A673 (cell line): ENCODE measurements around the gene ZSCAN1.

Source experiments
- EZH2 ChIP-seq: fragments of 200-600 bp; sonication (generic); IDR thresholded peaks from 2 replicates; pipeline ENCODE4 v1.6.1; 2017; ENCODE audit warnings: borderline replicate concordance, low read depth, mild to moderate bottlenecking, mixed read lengths, antibody characterized with exemption, low read length; ENCODE audit not compliant: poor library complexity, severe bottlenecking
- TF ChIP-seq, protein P1 (sequence below): fragments of 300-800, 200-600 bp; sonication (generic); conservative IDR thresholded peaks from 2 replicates; pipeline ENCODE4 v1.5.1; 2017; ENCODE audit warnings: low read depth, mild to moderate bottlenecking, antibody characterized with exemption, low read length, moderate library complexity, mixed read lengths

DNA sequence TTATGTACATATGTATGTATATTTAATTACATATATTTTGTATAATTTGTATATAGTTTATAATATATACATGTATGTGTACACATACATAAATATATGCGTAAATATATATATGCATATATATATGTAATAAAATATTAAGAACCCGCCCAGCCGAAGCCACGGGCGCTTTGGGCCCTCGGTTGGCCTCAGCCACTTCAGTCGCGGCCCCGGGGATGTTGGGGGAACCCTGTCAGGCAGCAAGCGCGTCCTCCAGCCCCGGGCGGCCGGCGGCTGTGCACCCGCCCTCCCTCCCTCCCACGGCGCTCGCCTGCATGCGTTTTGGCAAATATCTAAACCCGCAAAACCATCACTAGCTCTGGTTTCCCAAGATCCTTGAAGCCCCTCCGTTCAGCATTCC, 23.3 kb upstream of the ZSCAN1 start:
- TF ChIP-seq EZH2: no peak
- TF ChIP-seq, protein P1, sequence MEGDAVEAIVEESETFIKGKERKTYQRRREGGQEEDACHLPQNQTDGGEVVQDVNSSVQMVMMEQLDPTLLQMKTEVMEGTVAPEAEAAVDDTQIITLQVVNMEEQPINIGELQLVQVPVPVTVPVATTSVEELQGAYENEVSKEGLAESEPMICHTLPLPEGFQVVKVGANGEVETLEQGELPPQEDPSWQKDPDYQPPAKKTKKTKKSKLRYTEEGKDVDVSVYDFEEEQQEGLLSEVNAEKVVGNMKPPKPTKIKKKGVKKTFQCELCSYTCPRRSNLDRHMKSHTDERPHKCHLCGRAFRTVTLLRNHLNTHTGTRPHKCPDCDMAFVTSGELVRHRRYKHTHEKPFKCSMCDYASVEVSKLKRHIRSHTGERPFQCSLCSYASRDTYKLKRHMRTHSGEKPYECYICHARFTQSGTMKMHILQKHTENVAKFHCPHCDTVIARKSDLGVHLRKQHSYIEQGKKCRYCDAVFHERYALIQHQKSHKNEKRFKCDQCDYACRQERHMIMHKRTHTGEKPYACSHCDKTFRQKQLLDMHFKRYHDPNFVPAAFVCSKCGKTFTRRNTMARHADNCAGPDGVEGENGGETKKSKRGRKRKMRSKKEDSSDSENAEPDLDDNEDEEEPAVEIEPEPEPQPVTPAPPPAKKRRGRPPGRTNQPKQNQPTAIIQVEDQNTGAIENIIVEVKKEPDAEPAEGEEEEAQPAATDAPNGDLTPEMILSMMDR: no peak
